GM18520 (cell line): Measurements from ENCODE around the gene C19orf47.

Experiments
- ATAC-seq: cut with Tn5 transposase; IDR thresholded peaks from one replicate; pipeline ENCODE4 v1.9.1; 2021; ENCODE audit not compliant: unreplicated experiment

C19orf47 gene

DNA sequence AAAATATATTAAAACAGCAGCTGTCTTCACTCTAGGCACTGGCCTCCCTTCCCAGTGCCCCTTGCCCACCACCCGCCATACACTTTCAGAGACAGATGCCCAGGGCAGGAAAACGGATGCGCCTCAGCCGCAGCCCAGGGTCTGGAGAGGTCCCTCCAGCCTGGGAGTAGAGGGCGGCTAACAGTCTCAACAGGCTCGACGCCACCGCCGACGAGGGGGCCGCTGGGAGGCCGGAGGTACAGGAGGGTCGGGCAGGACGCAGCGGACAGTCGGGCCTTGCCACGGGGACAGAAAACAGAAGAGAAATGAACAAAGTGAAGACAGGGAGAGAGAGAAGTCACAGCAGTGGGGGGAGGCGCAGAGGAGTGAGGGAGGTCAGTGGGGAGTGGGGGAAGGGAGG is 27.1 kb downstream of the C19orf47 start:
- no peak for ATAC-seq

GRCh38 chr19:40320558-40320935 is 27.6 kb downstream of the C19orf47 start:
- no peak for ATAC-seq

DNA sequence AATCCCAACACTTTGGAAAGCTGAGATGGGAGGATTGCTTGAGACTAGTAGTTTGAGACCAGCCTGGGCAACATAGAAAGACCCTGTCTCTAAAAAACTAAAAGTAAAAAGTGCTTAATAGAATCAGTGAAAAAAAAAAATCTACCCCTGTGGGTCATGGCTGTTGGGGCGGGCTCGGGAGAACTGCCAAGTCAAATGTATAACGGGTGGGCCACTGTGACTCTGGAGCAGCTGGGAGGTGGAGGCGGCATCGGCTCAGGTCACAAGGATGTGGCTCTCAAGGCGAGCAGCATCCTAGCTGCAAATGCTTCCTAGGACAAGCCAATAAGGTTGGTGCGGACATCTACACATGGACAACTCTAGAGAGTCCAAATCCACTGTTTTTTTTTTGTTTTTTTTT is 30.9 kb downstream of the C19orf47 start:
- no peak for ATAC-seq

GRCh38 chr19:40315812-40316470 is 32.3 kb downstream of the C19orf47 start:
- ATAC-seq = no peak

DNA sequence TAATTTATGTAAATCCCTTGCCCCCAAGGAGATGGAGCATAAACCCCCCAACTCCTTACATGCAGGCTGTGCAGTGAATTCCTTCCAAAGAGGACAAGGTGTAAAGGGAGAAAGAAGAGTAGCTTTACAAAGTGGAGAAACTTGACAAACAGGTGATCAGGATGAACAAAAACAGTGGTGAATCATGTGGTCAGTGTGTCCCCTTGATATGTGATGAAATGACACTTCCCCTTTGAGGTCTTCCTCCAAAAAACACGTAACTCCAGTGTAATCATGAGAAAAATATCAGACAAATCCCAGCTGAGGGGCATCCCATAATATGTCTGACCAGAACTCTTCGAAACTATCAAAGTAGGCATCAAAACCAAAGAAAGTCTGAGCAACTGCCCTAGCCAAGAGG is 33.5 kb downstream of the C19orf47 start:
- ATAC-seq = no peak

- no peak for ATAC-seq
Observed at GRCh38 chr19:40313229-40313983, 34.8 kb downstream of the C19orf47 start.

- no peak for ATAC-seq
Observed at GRCh38 chr19:40312533-40312932, 35.7 kb downstream of the C19orf47 start.

DNA sequence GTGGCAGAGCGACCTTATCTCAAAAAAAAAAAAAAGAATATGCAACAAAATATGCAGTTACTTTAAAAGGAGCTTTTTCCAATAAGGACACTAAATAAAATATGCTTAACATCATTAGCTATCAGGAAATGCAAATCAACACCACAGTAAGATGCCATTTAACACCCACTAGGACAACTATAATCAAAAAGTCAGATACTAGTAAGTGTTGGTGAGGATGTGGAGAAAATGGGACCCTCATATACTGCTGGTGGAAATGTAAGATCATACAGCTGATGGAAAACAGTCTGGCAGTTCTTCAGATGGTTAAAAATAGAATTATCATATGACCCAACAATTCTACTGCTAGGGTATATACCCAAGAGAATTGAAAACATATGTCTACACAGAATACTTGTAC is 38.5 kb downstream of the C19orf47 start:
- no peak for ATAC-seq

GRCh38 chr19:40305403-40305802 is 42.8 kb downstream of the C19orf47 start:
- ATAC-seq = no peak

DNA sequence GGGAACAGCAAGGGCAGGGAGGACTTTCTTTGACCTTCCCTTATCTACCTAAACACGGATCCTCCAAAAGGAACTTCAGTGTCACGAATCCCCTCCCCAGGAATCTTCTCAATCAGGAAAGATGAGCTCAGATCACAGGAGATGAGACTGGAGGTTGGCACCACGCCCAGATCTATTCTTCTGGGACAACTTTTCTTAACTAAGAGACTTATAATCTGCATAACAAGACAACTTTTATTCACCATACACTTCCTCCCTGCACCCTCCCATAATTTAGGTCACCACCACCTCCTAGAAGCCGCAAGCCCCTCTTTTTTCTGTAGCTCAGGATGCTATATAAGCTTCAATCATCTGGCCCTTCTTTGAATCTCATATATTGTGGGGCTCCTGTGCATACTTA is 43.9 kb downstream of the C19orf47 start:
- no peak for ATAC-seq

DNA sequence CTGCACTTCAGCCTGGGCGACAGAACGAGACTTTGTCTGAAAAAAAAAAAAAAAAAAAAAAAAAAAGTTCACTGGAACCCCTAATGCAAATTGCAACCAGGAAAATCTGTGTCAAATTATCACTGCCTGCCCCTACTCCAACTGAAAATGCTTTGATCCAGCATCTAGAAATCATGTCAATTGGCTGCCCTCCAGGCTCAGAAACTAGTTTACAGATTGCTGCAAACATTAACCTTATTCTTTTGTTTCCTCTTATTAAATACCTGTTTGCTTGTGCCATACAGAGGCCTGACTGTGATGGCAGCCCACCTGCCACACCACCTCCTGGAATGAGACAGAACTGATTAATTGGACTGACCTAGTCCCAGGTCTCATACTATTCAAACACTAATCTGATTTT is 44.4 kb downstream of the C19orf47 start:
- ATAC-seq = no peak

DNA sequence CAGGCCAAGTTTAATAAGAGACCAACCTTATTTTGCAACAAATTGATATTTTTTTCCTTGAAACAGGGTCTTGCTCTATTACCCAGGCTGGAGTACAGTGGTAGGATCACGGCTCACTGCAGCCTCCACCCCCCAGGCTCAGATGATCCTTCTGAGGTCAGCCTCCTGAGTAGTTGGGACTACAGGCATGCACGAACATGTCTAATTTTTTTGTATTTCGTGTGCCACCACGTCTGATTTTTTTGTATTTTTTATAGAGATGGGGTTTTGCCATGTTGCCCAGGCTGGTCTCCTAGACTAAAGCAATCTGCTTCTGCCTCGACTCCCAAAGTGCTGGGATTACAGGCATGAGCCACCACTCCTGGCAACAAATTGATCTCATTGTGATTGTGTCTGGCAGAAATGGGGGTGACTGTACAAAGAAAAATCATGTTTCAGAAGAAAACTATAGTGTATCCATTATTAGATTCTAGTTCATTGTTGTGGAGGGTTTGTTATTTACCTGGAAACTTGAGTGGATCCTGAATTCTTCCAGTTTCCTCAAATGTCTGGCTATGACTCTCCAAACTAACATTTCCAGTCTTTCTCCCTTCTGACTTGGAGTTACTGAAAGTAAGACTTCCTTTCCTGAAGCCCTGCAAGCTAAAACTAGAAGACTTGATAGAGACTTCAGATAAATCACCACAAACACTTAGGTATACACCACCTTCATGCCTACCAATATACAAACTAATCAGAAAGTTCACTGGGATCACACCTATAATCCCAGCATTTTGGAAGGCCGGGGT is 45.8 kb downstream of the C19orf47 start:
- ATAC-seq = no peak

GRCh38 chr19:40300668-40301067 is 47.5 kb downstream of the C19orf47 start:
- ATAC-seq = no peak

- ATAC-seq = no peak
Observed at GRCh38 chr19:40298026-40298425, 50.2 kb downstream of the C19orf47 start.

DNA sequence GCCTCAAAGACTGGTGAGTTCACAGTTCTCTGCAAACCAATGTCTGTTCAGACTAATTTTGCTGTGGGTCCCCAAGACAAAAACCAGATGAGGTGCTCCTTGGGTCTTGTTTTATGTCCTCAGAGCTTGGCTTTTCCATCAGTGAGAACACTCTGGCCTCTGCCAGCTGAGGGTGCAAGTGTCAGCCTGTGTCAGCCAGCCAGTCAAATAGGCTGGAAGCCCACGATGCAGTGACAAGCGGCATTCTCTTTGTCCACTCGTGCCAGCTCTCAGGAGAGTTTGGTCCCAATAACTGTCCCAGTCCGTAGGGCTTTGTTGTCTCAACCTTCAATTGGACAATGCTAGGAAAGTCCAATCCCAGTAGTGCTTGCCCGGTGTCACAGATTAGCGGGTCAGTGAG is 53.6 kb downstream of the C19orf47 start:
- ATAC-seq = no peak

DNA sequence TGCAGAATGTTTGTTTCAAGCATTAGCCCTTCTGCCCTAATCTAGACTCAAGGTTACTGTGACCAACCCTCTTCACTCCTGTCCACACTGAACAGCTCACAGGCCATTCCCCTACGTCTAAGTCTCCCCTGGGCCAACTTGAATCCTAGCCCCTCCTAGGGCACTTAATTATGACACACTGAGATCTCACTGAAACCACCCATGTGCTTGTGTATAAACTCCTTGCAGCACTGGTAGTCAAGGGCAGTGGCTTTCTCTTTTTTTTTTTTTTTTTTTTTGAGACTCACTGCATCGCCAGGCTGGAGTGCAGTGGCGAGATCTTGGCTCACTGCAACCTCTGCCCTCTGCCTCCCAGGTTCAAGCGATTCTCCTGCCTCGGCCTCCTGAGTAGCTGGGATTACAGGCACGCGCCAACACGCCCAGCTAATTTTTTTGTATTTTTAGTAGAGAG is 61.2 kb downstream of the C19orf47 start:
- ATAC-seq = no peak

DNA sequence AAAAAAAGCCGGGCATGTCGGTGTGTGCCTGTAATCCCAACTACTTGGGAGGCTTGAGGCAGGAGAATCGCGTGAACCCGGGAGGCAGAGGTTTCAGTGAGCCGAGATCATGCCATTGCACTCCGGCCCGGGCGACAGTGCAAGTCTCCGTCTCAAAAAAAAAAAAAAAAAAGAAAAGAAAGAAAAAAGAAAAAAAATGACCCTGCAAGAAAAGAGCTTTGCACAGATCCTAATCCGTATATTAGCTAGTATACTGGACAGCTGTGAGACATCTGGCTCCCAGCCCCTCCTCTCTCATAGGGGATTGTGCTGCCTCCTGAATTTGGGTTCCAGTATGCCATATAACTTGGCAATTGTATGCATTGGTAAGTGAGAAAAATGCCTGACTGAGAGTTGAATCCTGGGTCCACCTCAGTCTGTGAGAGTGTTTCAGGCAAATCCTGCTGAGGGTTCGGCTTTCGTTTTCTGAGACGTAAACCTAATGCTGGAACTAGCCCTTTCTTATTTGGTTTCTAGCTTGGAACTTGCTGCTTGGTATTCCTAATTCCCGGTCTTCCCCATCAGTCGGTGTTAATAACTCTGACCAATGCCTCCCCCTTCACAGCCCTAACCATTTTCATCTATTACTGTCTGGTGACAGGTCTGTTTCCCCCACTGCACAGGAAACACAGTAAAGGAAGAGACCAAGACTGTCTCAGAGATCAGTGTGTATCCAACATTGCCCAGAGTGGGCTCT is 61.8 kb downstream of the C19orf47 start:
- no peak for ATAC-seq

GRCh38 chr19:40285353-40286234 is 62.6 kb downstream of the C19orf47 start:
- peak; percentile 80 for ATAC-seq

GRCh38 chr19:40284501-40285352 is 63.5 kb downstream of the C19orf47 start, which contains the start of gene AKT2:
Gene AKT2, minus strand, starts transcription at chr19:40285345. Its CDS starts 20,078 bp downstream, at chr19:40265267.
- ATAC-seq = peak; percentile 10
